Activated CD8-positive, alpha-beta T cell treated with anti-CD3 and anti-CD28 coated beads for 36 hours (primary cell): ENCODE measurements around the gene ACVRL1. TPM values are rescaled to one million over a fixed set of nuclear protein-coding genes. Genes with fewer than 3 reads are reported as not detected.

Experiments used
- ATAC-seq: fragments of 200-7000 bp; cut with Tn5 transposase; one replicate; pipeline ENCODE4 v1.10.0; 2021; ENCODE audit warnings: mild to moderate bottlenecking, moderate library complexity
- CTCF ChIA-PET: fragments of 350-600 bp; sonication (Branson Sonifier 250); formaldehyde crosslinking; loops from one replicate; lab custom pipeline; 2021; ENCODE audit warnings: antibody characterized with exemption; lab: Charles Lee
- POLR2A ChIA-PET: fragments of 350-600 bp; sonication (Branson Sonifier 250); formaldehyde crosslinking; loops from one replicate; lab custom pipeline; 2021; ENCODE audit warnings: antibody characterized with exemption; lab: Charles Lee
- DNase-seq: peaks from one replicate; pipeline ENCODE4 v3.0.0-alpha.2; 2020
- H3K27ac Mint-ChIP-seq: one replicate; pipeline ENCODE4 v1.8.0; 2021; ENCODE audit warnings: mild to moderate bottlenecking, mixed read lengths
- H3K27me3 Mint-ChIP-seq: one replicate; pipeline ENCODE4 v1.8.0; 2021; ENCODE audit warnings: mixed read lengths
- H3K36me3 Mint-ChIP-seq: one replicate; pipeline ENCODE4 v1.8.0; 2021; ENCODE audit warnings: low read depth, mixed read lengths
- H3K4me1 Mint-ChIP-seq: one replicate; pipeline ENCODE4 v1.8.0; 2021; ENCODE audit warnings: low read depth, mixed read lengths
- H3K4me3 Mint-ChIP-seq: one replicate; pipeline ENCODE4 v1.8.0; 2021; ENCODE audit warnings: mild to moderate bottlenecking, moderate library complexity, mixed read lengths
- H3K9me3 Mint-ChIP-seq: one replicate; pipeline ENCODE4 v1.8.0; 2021; ENCODE audit warnings: mixed read lengths
- intact Hi-C: fragments of 100-400 bp; cut with micrococcal nuclease; formaldehyde crosslinking; loops from one replicate; pipeline ENCODE4 v1.10.0; 2022
- total RNA-seq, 2 experiments: library from RNA; stranded (reverse); gene quantifications; one replicate each; pipeline ENCODE4 v1.2.3, GENCODE V29; 2021
- TF ChIP-seq, protein P1 (sequence below): fragments of 200-600 bp; IDR thresholded peaks from one replicate; pipeline ENCODE4 v1.8.0; 2022; ENCODE audit warnings: antibody characterized with exemption, mild to moderate bottlenecking

Gene ACVRL1
- total RNA-seq, 2 experiments from 2014 or later: not detected

- intact Hi-C loops: no loop called here
- Mint-ChIP-seq H3K27ac (no peak overlapping the region), H3K4me1 (no peaks in the 10 kb centered on the region), H3K36me3 (no peaks in the 10 kb centered on the region), H3K9me3 (no peaks in the 10 kb centered on the region), H3K4me3 (no peak overlapping the region), H3K27me3 (peaks cover 2% of the 10 kb centered on the region)
- CTCF ChIA-PET: interaction anchor here (1.0 to 3.4 kb wide), 2 partner anchors 9 kb away, joined by 4 to 16 read pairs; no protein-coding TSS in a partner anchor
- ATAC-seq (no peak), DNase-seq (no peak)
- POLR2A ChIA-PET: no interaction called here
- TF ChIP-seq, protein P1, sequence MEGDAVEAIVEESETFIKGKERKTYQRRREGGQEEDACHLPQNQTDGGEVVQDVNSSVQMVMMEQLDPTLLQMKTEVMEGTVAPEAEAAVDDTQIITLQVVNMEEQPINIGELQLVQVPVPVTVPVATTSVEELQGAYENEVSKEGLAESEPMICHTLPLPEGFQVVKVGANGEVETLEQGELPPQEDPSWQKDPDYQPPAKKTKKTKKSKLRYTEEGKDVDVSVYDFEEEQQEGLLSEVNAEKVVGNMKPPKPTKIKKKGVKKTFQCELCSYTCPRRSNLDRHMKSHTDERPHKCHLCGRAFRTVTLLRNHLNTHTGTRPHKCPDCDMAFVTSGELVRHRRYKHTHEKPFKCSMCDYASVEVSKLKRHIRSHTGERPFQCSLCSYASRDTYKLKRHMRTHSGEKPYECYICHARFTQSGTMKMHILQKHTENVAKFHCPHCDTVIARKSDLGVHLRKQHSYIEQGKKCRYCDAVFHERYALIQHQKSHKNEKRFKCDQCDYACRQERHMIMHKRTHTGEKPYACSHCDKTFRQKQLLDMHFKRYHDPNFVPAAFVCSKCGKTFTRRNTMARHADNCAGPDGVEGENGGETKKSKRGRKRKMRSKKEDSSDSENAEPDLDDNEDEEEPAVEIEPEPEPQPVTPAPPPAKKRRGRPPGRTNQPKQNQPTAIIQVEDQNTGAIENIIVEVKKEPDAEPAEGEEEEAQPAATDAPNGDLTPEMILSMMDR: no peak
These were observed 7.0 kb downstream of the ACVRL1 start for GRCh38 chr12:51914034-51914923.

DNA sequence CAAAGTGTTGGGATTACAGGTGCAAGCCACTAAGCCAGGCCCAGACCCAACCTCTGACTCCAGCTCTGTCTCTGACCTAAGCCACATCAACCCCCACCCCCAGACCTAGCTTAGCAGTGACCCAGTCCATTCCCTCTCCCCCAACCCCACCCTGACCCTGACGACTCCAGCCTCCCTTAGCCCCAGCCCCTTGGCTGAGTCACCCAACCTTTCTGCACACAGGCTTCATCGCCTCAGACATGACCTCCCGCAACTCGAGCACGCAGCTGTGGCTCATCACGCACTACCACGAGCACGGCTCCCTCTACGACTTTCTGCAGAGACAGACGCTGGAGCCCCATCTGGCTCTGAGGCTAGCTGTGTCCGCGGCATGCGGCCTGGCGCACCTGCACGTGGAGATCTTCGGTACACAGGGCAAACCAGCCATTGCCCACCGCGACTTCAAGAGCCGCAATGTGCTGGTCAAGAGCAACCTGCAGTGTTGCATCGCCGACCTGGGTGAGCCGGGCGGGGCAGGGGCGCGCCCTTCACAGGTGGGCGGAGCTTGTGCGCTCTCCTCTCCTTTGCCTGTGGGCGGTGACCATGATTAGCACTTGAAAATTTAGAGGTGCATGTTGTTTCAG is 7.8 kb downstream of the ACVRL1 start:
- POLR2A ChIA-PET: no interaction called here
- CTCF ChIA-PET: interaction anchor here (1.0 kb wide), 1 partner anchor 8 kb away, joined by 4 read pairs; no protein-coding TSS in a partner anchor
- Mint-ChIP-seq H3K4me1 (no peaks in the 10 kb centered on the region), H3K27me3 (peaks cover 2% of the 10 kb centered on the region), H3K27ac (no peak overlapping the region), H3K36me3 (no peaks in the 10 kb centered on the region), H3K9me3 (no peaks in the 10 kb centered on the region), H3K4me3 (no peak overlapping the region)
- DNase-seq (no peak), ATAC-seq (no peak)
- intact Hi-C loops: no loop called here
- TF ChIP-seq, protein P1: no peak

DNA sequence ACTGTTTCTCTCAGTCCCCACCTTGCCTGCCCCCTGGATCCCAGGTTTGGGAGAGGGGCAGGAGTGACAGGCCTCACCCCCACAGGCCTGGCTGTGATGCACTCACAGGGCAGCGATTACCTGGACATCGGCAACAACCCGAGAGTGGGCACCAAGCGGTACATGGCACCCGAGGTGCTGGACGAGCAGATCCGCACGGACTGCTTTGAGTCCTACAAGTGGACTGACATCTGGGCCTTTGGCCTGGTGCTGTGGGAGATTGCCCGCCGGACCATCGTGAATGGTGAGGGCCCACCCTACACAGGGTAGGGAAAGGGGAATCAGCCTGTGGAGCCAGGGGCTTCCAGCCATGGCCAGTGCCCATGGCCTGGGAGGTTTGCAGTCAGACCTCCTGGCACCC is 8.6 kb downstream of the ACVRL1 start:
- ChIA-PET CTCF (interaction anchor here (1.0 kb wide), 1 partner anchor 10 kb away, joined by 4 read pairs; no protein-coding TSS in a partner anchor), POLR2A (no interaction called here)
- Mint-ChIP-seq H3K4me3 (no peak overlapping the region), H3K4me1 (no peaks in the 10 kb centered on the region), H3K27ac (no peak overlapping the region), H3K27me3 (peaks cover 2% of the 10 kb centered on the region), H3K9me3 (no peaks in the 10 kb centered on the region), H3K36me3 (no peaks in the 10 kb centered on the region)
- TF ChIP-seq, protein P1: no peak
- DNase-seq: no peak
- intact Hi-C loops: no loop called here
- ATAC-seq: no peak

DNA sequence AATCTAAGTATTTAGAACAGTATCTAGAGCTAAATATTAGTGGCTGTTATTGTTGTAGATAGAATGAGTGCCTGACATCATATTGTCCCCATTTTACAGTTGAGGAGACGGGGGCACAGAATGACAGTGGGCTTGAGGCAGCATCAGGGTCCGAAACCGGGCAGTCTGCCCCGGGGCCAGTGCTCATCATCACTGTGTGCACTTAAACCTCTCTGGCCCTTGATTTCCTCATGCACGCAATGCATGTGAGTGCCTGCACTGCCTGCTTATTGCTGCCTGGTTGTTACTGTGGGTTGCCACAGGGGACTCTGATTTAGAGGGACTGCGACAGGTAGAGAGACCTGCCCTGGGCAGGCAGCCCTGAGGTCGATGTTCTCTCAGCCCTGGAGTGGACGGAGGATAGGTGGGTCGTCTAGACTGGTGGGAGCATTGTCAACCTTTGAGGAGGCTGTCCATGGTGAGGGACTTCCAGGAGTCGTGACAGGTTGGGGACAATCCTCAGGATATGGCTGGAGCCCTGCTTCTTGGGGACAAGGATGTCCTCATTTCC is 9.8 kb downstream of the ACVRL1 start:
- ATAC-seq: no peak
- Mint-ChIP-seq H3K27ac (no peak overlapping the region), H3K36me3 (no peaks in the 10 kb centered on the region), H3K9me3 (no peaks in the 10 kb centered on the region), H3K4me1 (no peaks in the 10 kb centered on the region), H3K4me3 (no peak overlapping the region), H3K27me3 (peaks cover 2% of the 10 kb centered on the region)
- no peak for DNase-seq
- TF ChIP-seq, protein P1: no peak
- POLR2A ChIA-PET: no interaction called here
- CTCF ChIA-PET: interaction anchor here (1.2 kb wide), 1 partner anchor 9 kb away, joined by 3 read pairs; no protein-coding TSS in a partner anchor
- intact Hi-C loops: no loop called here
